HG03342 (cell line): ENCODE measurements around the gene PRDM2.

Experiments
- ATAC-seq: cut with Tn5 transposase; IDR thresholded peaks from one replicate; pipeline ENCODE4 v1.9.1; 2021; ENCODE audit warnings: mild to moderate bottlenecking, moderate library complexity; ENCODE audit not compliant: unreplicated experiment

Gene PRDM2

GRCh38 chr1:13732971-13733667 lies 33.1 kb downstream of the PRDM2 start:
- no peak for ATAC-seq

- no peak for ATAC-seq
Observed at GRCh38 chr1:13733711-13734110, 33.7 kb downstream of the PRDM2 start.

GRCh38 chr1:13735168-13735930 lies 35.4 kb downstream of the PRDM2 start:
- ATAC-seq, result no peak

GRCh38 chr1:13737398-13737797 lies 37.4 kb downstream of the PRDM2 start:
- ATAC-seq, result no peak

GRCh38 chr1:13746342-13746741 lies 46.4 kb downstream of the PRDM2 start:
- no peak for ATAC-seq

DNA sequence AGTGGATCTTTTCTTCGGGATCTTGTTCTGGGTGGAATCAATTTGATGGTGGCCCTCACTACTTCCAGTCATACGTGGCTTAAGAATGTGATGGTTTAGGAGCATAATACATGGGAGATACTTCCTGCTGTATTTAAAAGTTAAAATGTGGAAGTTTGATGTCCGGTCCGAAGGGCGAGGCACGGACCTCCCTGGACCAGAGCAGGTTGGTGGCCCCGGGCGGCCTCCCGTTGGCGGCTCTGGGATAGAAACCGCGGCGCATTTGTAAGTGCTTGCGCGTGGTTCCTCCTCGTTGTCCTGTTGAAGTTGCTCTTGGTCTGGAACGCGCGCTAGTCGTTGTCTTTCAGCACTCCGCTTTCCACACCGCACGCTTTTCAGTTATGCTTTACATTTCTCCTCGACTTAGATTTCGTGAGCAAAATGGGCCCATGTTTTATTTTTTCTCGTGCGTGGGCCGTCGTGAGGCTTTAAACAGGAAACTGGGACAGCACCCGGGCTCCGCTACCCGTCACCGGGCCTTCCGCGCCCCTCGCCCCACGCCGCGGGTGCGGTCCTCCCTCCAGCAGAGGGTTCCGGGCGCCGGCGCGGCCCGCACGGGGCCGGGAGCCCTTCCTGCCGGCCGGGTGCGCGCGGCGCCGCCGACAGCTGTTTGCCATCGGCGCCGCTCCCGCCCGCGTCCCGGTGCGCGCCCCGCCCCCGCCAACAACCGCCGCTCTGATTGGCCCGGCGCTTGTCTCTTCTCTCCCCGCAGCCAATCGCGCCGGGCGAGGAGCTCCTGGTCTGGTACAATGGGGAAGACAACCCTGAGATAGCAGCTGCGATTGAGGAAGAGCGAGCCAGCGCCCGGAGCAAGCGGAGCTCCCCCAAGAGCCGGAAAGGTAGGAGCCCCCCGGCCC lies 48.9 kb downstream of the PRDM2 start:
- peak; percentile 83 for ATAC-seq

- ATAC-seq, result peak; percentile 11
Observed at GRCh38 chr1:13749543-13750341, 49.8 kb downstream of the PRDM2 start.

- ATAC-seq, result no peak
Observed at GRCh38 chr1:13751458-13751871, 51.5 kb downstream of the PRDM2 start.

GRCh38 chr1:13751985-13752384 lies 52.0 kb downstream of the PRDM2 start:
- no peak for ATAC-seq

GRCh38 chr1:13752852-13753251 lies 52.9 kb downstream of the PRDM2 start:
- ATAC-seq, result no peak

DNA sequence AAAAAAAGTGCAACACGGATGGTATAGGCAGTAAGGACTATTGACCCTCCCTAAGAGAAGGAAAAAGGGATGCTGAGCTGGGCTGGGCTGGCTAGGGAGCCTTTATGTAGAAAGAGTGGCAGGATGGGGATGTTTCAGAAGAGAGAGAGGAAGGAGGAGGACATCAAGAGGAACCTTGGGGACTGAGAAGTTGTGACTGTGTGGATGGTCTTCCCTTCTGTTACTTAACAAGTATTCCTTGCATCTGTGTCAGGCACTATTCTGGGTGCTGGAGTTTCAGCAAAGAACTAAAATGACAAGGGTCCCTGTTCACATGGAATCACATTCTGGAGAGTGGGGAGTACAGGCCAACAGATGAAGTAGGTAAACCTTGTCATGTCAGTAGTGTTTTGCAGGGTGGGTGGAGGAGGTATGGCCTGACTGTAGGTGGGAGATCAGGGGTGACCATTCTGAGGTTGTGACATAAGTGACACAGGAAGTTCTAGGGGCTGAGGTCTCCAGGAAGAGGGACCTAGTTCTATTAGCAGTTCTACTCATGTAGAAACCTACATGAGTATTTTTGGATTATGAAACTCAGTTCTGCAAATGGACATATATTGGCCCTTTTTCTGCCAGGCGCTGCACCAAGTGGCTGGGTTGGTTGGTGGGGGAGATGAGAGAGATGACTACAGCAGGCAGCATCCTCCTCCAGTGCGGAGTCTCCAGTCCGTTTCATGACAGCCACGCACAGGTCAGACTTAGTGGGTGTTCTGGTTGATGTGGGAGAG lies 53.8 kb downstream of the PRDM2 start:
- ATAC-seq, result peak; percentile 30

DNA sequence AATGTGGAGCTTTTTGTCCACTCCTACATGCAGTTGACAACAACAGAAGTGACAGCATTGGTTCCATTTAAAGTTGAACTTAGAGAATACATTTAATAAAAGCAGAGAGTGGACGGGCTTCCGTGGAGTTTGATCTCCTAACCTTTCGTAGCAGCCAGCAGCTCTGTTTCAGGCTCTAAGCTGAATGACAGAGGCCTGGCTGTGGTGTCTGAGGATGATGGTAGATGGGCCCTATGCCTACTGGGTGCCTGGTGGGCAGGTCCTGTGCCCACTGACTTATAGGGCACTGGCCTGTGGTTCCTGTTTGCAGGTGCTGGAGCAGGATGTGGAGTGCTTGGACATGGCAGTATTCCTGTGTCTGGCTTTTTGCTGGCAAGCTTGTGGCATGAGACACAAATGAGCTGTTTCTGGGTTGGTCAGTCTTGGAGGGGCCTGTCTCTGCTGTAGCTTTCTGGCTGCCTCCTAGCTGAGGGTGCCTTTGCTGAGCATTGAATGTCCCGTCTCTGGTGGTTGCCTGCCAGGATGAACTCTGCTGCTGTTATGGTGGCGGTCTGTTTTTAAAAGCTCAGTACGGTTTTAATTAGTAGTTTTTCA lies 54.6 kb downstream of the PRDM2 start:
- no peak for ATAC-seq

GRCh38 chr1:13756557-13757315 lies 56.7 kb downstream of the PRDM2 start:
- no peak for ATAC-seq

DNA sequence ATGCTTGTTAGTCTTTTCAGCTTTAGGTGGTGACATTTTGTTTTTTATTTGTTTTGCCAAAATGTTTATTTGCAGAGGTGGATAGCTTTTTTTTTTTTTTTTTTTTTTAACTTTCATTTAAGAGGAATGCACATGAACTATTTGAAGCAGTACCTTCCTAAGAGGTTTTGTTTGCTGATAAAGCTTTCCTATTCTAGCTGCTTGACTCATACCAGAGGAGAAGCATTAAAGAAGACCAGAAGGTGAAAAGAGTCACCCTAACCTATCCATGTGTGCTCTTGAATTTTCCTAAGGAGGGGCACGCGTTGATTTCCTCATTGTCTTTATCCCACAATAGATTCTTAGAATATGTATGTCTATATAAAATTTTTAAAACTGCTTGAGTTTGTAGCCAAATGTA lies 57.7 kb downstream of the PRDM2 start:
- no peak for ATAC-seq

GRCh38 chr1:13759072-13759471 lies 59.1 kb downstream of the PRDM2 start:
- no peak for ATAC-seq

DNA sequence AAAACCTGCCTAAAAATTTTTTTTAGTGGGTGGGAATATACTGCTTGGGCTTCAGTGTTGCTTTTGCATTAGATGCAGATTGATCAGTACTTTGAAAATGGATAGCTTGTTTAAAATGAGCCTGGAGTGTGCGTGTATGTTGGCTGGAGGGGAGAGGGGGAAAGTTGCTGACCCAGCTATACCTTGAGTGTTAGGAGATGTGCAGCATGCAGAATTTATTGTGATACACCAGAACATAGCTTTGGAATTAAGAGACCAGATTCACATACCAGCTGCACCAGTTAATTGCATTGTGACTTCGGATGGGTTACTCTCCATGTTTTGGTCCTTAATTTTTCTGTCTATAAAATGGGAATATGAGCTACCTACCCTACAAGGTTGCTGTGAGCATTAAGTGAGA lies 60.4 kb downstream of the PRDM2 start:
- ATAC-seq, result no peak

GRCh38 chr1:13760921-13761320 lies 60.9 kb downstream of the PRDM2 start:
- no peak for ATAC-seq

- ATAC-seq, result no peak
Observed at GRCh38 chr1:13761883-13762282, 61.9 kb downstream of the PRDM2 start.

DNA sequence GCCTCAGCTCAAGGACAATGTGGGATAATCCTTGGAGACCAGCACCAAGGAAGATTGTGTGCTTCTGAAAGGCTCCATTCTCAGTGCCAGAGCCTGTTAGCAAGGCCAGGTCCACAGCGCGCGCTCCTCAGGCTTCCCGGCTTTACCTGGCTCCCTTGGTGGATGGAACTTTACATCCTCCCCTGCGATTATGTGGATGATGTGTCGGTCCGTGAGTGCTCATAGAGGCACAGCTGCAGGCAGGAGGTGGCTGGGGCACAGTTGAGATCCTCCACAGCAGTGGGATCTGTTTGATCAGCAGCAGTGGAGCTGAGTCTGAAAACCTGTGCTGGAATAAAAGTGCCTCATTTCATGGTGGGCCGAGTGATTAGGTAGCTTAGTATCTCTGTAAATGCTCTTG lies 62.7 kb downstream of the PRDM2 start:
- no peak for ATAC-seq
